AG04450 (cell line): ENCODE data around the gene POPDC2. TPM values are rescaled to one million over a fixed set of nuclear protein-coding genes. Genes with fewer than 3 reads are reported as not detected.

Source experiments
- CTCF ChIA-PET: fragments of 300-600, 350-600 bp; formaldehyde crosslinking; extraction: SDS; loops from one replicate; lab custom pipeline; 2022; ENCODE audit warnings: antibody characterized with exemption, inconsistent platforms; lab: Charles Lee
- POLR2A ChIA-PET: fragments of 350-600 bp; formaldehyde crosslinking; extraction: SDS; loops from one replicate; lab custom pipeline; 2021; ENCODE audit warnings: antibody characterized with exemption, inconsistent platforms; lab: Yijun Ruan, JAX
- DNase-seq: peaks from one replicate; pipeline ENCODE4 v3.0.0-alpha.2; 2011; ENCODE audit warnings: low read depth, low spot score
- H3K27ac ChIP-seq: one replicate; pipeline ENCODE4 v1.5.1; 2012; ENCODE audit warnings: low read depth, low read length, control low read depth
- H3K27me3 ChIP-seq: one replicate; pipeline ENCODE4 v1.6.0; 2012; ENCODE audit warnings: low read length; ENCODE audit not compliant: control insufficient read depth, insufficient read depth
- H3K4me3 ChIP-seq: 2 replicates; pipeline ENCODE4 v1.5.1; 2011; ENCODE audit warnings: mild to moderate bottlenecking, low read depth, low read length, control low read depth
- H3K9me3 ChIP-seq: 2 replicates; pipeline ENCODE4 v1.5.1; 2012; ENCODE audit warnings: low read length; ENCODE audit not compliant: control insufficient read depth, insufficient read depth
- polyA plus RNA-seq: library from polyadenylated mRNA; depleted of rRNA; stranded (reverse); fragments of >200 nt; gene quantifications from 2 replicates; pipeline ENCODE4 v1.2.3, GENCODE V29; 2011
- TF ChIP-seq, protein P1 (sequence below): IDR thresholded peaks from 2 replicates; pipeline ENCODE4 v1.5.1; 2011; ENCODE audit warnings: low read depth, low read length, control low read depth, inconsistent platforms

POPDC2 gene
- polyA plus RNA-seq, 1 experiment: 0.43 TPM

- Histone ChIP-seq H3K4me3 (no peak overlapping the region), H3K27ac (no peak overlapping the region), H3K9me3 (no peaks in the 10 kb centered on the region), H3K27me3 (no peaks in the 10 kb centered on the region)
- TF ChIP-seq, protein P1, sequence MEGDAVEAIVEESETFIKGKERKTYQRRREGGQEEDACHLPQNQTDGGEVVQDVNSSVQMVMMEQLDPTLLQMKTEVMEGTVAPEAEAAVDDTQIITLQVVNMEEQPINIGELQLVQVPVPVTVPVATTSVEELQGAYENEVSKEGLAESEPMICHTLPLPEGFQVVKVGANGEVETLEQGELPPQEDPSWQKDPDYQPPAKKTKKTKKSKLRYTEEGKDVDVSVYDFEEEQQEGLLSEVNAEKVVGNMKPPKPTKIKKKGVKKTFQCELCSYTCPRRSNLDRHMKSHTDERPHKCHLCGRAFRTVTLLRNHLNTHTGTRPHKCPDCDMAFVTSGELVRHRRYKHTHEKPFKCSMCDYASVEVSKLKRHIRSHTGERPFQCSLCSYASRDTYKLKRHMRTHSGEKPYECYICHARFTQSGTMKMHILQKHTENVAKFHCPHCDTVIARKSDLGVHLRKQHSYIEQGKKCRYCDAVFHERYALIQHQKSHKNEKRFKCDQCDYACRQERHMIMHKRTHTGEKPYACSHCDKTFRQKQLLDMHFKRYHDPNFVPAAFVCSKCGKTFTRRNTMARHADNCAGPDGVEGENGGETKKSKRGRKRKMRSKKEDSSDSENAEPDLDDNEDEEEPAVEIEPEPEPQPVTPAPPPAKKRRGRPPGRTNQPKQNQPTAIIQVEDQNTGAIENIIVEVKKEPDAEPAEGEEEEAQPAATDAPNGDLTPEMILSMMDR: no peak
- ChIA-PET CTCF (no interaction called here), POLR2A (no interaction called here)
- no peak for DNase-seq
Measured at GRCh38 chr3:119639494-119640350, 20.7 kb downstream of the POPDC2 start.

DNA sequence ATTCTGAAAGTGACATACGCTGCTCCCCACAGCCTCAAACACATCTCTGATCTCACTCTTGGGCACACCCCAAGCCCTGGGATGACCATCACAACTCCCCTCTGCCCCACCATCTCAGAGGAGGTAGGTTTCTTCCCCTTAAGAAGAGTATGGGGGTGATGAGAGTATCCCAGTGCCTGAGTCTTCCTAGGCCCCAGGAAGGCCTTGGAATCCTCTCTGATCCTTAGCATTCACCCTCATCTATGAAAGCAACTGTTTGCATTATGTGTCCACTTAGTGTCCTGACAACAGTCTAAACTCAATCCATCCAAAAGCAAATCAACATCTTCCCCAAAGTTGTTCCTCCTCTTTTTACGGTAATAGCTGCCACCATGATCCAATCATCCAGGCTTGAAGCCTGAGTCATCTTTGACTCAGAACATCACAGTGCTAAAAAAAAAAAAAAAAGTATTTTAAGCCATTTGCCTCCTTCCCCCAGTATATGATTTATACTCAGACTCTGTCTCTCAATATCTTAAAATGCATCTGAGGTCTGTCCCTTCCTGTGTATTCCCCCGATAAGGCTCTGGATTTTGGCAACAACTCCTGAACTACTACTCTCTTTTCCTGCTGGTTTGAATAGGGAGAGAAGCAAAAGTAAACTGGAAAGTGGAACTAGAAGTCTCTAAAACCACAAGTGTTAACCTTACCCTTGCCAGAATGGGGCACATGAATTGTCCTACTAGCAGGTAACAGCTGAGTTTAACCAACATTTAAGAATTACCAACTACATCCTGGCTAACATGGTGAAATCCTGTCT lies 22.5 kb downstream of the POPDC2 start:
- Histone ChIP-seq H3K27ac (peak overlapping the region; percentile 90), H3K27me3 (no peaks in the 10 kb centered on the region), H3K4me3 (no peak overlapping the region), H3K9me3 (no peaks in the 10 kb centered on the region)
- POLR2A ChIA-PET: interaction anchor here (0.7 to 0.8 kb wide), 2 partner anchors 51 to 140 kb away, joined by 4 read pairs; partner anchors contain the start of gene TIMMDC1
- CTCF ChIA-PET: no interaction called here
- TF ChIP-seq, protein P1: no peak
- peak; percentile 44 for DNase-seq

DNA sequence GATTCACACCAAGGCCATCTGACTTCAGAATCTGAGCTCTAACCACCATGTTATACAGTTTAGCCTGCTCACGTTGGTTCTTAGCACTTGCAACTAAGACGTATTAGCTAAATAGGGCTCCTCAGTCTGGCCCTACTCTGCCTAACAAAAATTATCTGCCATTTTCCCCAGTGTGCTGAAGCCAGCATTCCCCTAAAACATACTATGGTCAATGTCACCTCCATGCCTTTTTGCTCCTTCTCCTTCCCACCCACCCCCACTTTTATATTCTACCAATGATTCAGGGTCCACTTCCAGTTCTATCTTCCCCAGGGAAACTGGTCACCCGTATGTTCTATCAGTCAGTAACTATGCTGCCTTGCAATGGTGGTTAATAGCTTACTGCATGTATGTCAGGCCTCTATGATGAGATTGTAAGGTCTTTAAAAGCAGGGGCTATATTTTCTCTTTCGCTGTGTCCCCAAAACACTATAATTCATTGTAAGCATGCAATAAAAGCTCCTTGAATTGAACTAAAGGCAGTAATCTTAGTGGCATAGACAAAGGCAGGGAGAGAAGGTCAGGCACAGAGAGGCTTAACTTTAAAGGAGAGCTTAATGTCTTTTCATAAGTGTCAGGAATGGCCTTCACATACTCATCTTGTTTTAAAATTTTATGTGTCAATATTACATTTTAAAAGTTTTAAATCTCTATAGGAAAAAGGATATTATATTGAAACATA lies 23.3 kb downstream of the POPDC2 start:
- POLR2A ChIA-PET: no interaction called here
- TF ChIP-seq, protein P1: no peak
- Histone ChIP-seq H3K9me3 (no peaks in the 10 kb centered on the region), H3K27ac (no peak overlapping the region), H3K4me3 (no peak overlapping the region), H3K27me3 (no peaks in the 10 kb centered on the region)
- DNase-seq: no peak
- CTCF ChIA-PET: interaction anchor here (1.1 kb wide), 1 partner anchor 24 kb away, joined by 3 read pairs; no protein-coding TSS in a partner anchor

DNA sequence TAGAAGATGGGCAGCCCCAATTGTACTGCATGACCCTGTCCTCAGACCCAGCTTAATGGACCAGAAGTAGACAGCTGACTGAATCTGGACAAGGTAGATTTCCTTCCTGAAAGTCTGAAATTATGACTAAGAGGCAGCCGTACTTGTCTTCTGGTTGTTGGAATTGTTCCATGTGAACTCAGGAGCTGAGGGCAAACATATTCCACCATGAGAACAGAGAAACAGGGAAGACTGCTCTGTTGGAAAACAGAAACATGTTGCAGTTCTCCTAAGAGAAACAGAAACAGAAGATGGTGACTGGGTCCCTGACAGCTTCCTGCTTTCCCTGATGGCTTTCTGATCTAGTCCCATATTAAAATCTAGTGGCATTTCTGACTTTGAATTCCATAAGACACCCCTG lies 24.1 kb downstream of the POPDC2 start:
- ChIA-PET POLR2A (no interaction called here), CTCF (interaction anchor here (1.1 kb wide), 1 partner anchor 25 kb away, joined by 3 read pairs; no protein-coding TSS in a partner anchor)
- TF ChIP-seq, protein P1: no peak
- Histone ChIP-seq H3K27ac (no peak overlapping the region), H3K9me3 (no peaks in the 10 kb centered on the region), H3K27me3 (no peaks in the 10 kb centered on the region), H3K4me3 (no peak overlapping the region)
- DNase-seq: no peak
